HEK293 (cell line): ENCODE measurements around the gene NDUFS2.

ENCODE experiments used
- BCL6B ChIP-seq: fragments of 450-650 bp; formaldehyde crosslinking; IDR thresholded peaks from 2 replicates; pipeline ENCODE4 v1.5.1; 2017; ENCODE audit warnings: missing biosample characterization, missing genetic modification characterization
- EGR2 ChIP-seq: fragments of 450-650 bp; formaldehyde crosslinking; IDR thresholded peaks from 2 replicates; pipeline ENCODE4 v1.5.1; 2016; ENCODE audit warnings: low read depth, missing biosample characterization, missing genetic modification characterization
- FEZF1 ChIP-seq: fragments of 450-650 bp; formaldehyde crosslinking; IDR thresholded peaks from 2 replicates; pipeline ENCODE4 v1.5.1; 2016; ENCODE audit warnings: missing biosample characterization, missing genetic modification characterization
- HIC1 ChIP-seq: fragments of 450-650 bp; formaldehyde crosslinking; IDR thresholded peaks from 2 replicates; pipeline ENCODE4 v1.5.1; 2016; ENCODE audit warnings: missing biosample characterization, missing genetic modification characterization
- IKZF3 ChIP-seq: fragments of 450-650 bp; IDR thresholded peaks from 2 replicates; pipeline ENCODE4 v1.5.0; 2018; ENCODE audit warnings: missing biosample characterization, mild to moderate bottlenecking, missing genetic modification characterization, moderate library complexity
- SALL2 ChIP-seq: fragments of 450-650 bp; formaldehyde crosslinking; IDR thresholded peaks from 2 replicates; pipeline ENCODE4 v1.5.0; 2017; ENCODE audit warnings: missing biosample characterization, mild to moderate bottlenecking, missing genetic modification characterization, borderline replicate concordance
- SCRT1 ChIP-seq: fragments of 450-650 bp; formaldehyde crosslinking; IDR thresholded peaks from 2 replicates; pipeline ENCODE4 v1.5.1; 2016; ENCODE audit warnings: missing biosample characterization, missing genetic modification characterization, borderline replicate concordance
- SCRT2 ChIP-seq: fragments of 450-650 bp; formaldehyde crosslinking; IDR thresholded peaks from 2 replicates; pipeline ENCODE4 v1.5.1; 2016; ENCODE audit warnings: missing biosample characterization, missing genetic modification characterization
- ZBTB20 ChIP-seq: fragments of 450-650 bp; formaldehyde crosslinking; IDR thresholded peaks from 2 replicates; pipeline ENCODE4 v1.5.1; 2016; ENCODE audit warnings: missing biosample characterization, missing genetic modification characterization
- ZBTB7A ChIP-seq: fragments of 450-650 bp; formaldehyde crosslinking; IDR thresholded peaks from 2 replicates; pipeline ENCODE4 v1.5.1; 2016; ENCODE audit warnings: low read depth, missing biosample characterization, missing genetic modification characterization
- ZFP3 ChIP-seq: fragments of 450-650 bp; formaldehyde crosslinking; IDR thresholded peaks from 2 replicates; pipeline ENCODE4 v1.5.1; 2016; ENCODE audit warnings: low read depth, missing biosample characterization, missing genetic modification characterization
- ZNF155 ChIP-seq: fragments of 450-650 bp; formaldehyde crosslinking; IDR thresholded peaks from 2 replicates; pipeline ENCODE4 v1.5.1; 2016; ENCODE audit warnings: missing biosample characterization, missing genetic modification characterization
- ZNF214 ChIP-seq: fragments of 450-650 bp; formaldehyde crosslinking; IDR thresholded peaks from 2 replicates; pipeline ENCODE4 v1.5.1; 2017; ENCODE audit warnings: missing biosample characterization, mild to moderate bottlenecking, missing genetic modification characterization, borderline replicate concordance
- ZNF24 ChIP-seq: fragments of 450-650 bp; formaldehyde crosslinking; IDR thresholded peaks from 2 replicates; pipeline ENCODE4 v1.5.1; 2016; ENCODE audit warnings: missing biosample characterization, missing genetic modification characterization
- ZNF292 ChIP-seq: fragments of 450-650 bp; formaldehyde crosslinking; IDR thresholded peaks from 2 replicates; pipeline ENCODE4 v1.5.1; 2016; ENCODE audit warnings: low read depth, missing biosample characterization, missing genetic modification characterization, borderline replicate concordance
- ZNF350 ChIP-seq: fragments of 450-650 bp; formaldehyde crosslinking; IDR thresholded peaks from 2 replicates; pipeline ENCODE4 v1.5.0; 2017; ENCODE audit warnings: missing biosample characterization, mild to moderate bottlenecking, missing genetic modification characterization
- ZNF362 ChIP-seq: fragments of 450-650 bp; formaldehyde crosslinking; IDR thresholded peaks from 2 replicates; pipeline ENCODE4 v1.5.1; 2016; ENCODE audit warnings: missing biosample characterization, missing genetic modification characterization
- ZNF394 ChIP-seq: fragments of 450-650 bp; formaldehyde crosslinking; IDR thresholded peaks from 2 replicates; pipeline ENCODE4 v1.5.1; 2016; ENCODE audit warnings: missing biosample characterization, missing genetic modification characterization, mild to moderate bottlenecking, moderate library complexity, borderline replicate concordance
- ZNF426 ChIP-seq: fragments of 450-650 bp; formaldehyde crosslinking; IDR thresholded peaks from 2 replicates; pipeline ENCODE4 v1.5.1; 2017; ENCODE audit warnings: missing biosample characterization, missing genetic modification characterization, mild to moderate bottlenecking, inconsistent platforms, moderate library complexity
- ZNF48 ChIP-seq: fragments of 450-650 bp; formaldehyde crosslinking; IDR thresholded peaks from 2 replicates; pipeline ENCODE4 v1.5.1; 2016; ENCODE audit warnings: missing biosample characterization, missing genetic modification characterization
- ZNF544 ChIP-seq: fragments of 450-650 bp; formaldehyde crosslinking; IDR thresholded peaks from 2 replicates; pipeline ENCODE4 v1.5.0; 2017; ENCODE audit warnings: missing biosample characterization, missing genetic modification characterization
- ZNF548 ChIP-seq: fragments of 450-650 bp; formaldehyde crosslinking; IDR thresholded peaks from 2 replicates; pipeline ENCODE4 v1.5.1; 2016; ENCODE audit warnings: missing biosample characterization, missing genetic modification characterization
- ZNF555 ChIP-seq: fragments of 450-650 bp; formaldehyde crosslinking; conservative IDR thresholded peaks from 2 replicates; pipeline ENCODE4 v1.5.1; 2017; ENCODE audit warnings: missing biosample characterization, mild to moderate bottlenecking, missing genetic modification characterization, inconsistent platforms
- TF ChIP-seq, protein P1 (sequence below): fragments of 450-650 bp; formaldehyde crosslinking; IDR thresholded peaks from 2 replicates; pipeline ENCODE4 v1.5.1; 2016; ENCODE audit warnings: missing biosample characterization, missing genetic modification characterization
- TF ChIP-seq, protein P2 (sequence below): fragments of 450-650 bp; formaldehyde crosslinking; IDR thresholded peaks from 2 replicates; pipeline ENCODE4 v1.5.1; 2016; ENCODE audit warnings: missing biosample characterization, missing genetic modification characterization, borderline replicate concordance
- TF ChIP-seq, protein P3 (sequence below): fragments of 450-650 bp; formaldehyde crosslinking; IDR thresholded peaks from 2 replicates; pipeline ENCODE4 v1.5.1; 2017; ENCODE audit warnings: missing biosample characterization, missing genetic modification characterization

The NDUFS2 gene

DNA sequence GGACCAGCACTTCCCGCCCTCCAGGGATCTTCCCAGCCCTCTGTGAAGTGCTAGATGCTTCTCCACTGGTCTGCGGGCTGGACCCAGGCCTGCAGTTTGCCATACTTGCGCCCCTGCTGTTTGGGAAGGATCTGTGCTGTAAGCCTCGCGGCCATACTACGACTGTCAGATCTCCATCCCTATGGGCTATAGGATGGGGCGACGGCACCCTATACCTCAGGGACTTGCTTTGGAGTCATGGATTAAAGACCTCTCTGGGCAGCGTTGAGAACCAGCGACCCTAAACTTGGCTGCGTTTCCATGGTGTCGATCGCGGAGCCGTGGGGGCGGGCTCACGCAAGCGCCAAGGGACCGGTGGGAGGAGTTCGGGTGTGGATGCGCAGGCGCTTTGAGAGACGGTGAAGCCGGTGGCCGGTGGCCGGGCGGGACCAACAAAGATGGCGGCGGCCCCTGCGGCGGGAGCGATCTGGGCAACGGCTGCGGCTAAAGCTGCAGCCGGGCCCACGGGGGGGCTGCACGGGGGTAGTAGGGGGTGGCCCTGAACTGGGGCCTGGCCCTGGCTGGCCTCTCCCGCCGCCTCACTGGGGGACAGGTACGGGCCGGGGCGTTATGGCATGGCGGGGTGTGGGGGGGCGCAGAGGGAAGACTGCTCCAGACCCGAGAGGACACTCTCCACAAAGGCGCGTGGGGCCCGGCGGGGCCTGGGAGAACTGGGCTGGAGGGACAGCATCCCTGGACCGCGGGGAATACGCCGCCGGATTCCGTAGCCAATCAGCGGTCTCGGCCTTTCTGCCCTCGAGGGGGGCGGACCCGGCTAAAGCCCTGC, 42.9 kb upstream of the NDUFS2 start, which contains the start of gene USP21 (continued):
- TF ChIP-seq BCL6B (tag by site-specific recombination) = no peak
- no peak for TF ChIP-seq ZNF544 (tag by site-specific recombination)
- no peak for TF ChIP-seq SCRT1 (tag by site-specific recombination)
- TF ChIP-seq, protein P1, sequence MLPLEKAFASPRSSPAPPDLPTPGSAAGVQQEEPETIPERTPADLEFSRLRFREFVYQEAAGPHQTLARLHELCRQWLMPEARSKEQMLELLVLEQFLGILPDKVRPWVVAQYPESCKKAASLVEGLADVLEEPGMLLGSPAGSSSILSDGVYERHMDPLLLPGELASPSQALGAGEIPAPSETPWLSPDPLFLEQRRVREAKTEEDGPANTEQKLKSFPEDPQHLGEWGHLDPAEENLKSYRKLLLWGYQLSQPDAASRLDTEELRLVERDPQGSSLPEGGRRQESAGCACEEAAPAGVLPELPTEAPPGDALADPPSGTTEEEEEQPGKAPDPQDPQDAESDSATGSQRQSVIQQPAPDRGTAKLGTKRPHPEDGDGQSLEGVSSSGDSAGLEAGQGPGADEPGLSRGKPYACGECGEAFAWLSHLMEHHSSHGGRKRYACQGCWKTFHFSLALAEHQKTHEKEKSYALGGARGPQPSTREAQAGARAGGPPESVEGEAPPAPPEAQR (tag by site-specific recombination) = 0 out of 2 replicates have a peak, but pooled peaks have one; percentile 12
- no peak; the same call in 1 of the 2 replicates for TF ChIP-seq ZNF24
- TF ChIP-seq ZBTB7A (tag by site-specific recombination) = no peak
- no peak for TF ChIP-seq ZNF214 (tag by site-specific recombination)
- no peak for TF ChIP-seq ZNF362
- no peak for TF ChIP-seq ZNF48 (tag by site-specific recombination)
- TF ChIP-seq ZBTB20 = peak; percentile 29; the same call in 1 of the 2 replicates
- no peak for TF ChIP-seq SCRT2 (tag by site-specific recombination)
- TF ChIP-seq FEZF1 = no peak
- TF ChIP-seq ZNF548 = no peak
- TF ChIP-seq HIC1 (tag by site-specific recombination) = no peak
- no peak for TF ChIP-seq SALL2 (tag by site-specific recombination)
- TF ChIP-seq, protein P2, sequence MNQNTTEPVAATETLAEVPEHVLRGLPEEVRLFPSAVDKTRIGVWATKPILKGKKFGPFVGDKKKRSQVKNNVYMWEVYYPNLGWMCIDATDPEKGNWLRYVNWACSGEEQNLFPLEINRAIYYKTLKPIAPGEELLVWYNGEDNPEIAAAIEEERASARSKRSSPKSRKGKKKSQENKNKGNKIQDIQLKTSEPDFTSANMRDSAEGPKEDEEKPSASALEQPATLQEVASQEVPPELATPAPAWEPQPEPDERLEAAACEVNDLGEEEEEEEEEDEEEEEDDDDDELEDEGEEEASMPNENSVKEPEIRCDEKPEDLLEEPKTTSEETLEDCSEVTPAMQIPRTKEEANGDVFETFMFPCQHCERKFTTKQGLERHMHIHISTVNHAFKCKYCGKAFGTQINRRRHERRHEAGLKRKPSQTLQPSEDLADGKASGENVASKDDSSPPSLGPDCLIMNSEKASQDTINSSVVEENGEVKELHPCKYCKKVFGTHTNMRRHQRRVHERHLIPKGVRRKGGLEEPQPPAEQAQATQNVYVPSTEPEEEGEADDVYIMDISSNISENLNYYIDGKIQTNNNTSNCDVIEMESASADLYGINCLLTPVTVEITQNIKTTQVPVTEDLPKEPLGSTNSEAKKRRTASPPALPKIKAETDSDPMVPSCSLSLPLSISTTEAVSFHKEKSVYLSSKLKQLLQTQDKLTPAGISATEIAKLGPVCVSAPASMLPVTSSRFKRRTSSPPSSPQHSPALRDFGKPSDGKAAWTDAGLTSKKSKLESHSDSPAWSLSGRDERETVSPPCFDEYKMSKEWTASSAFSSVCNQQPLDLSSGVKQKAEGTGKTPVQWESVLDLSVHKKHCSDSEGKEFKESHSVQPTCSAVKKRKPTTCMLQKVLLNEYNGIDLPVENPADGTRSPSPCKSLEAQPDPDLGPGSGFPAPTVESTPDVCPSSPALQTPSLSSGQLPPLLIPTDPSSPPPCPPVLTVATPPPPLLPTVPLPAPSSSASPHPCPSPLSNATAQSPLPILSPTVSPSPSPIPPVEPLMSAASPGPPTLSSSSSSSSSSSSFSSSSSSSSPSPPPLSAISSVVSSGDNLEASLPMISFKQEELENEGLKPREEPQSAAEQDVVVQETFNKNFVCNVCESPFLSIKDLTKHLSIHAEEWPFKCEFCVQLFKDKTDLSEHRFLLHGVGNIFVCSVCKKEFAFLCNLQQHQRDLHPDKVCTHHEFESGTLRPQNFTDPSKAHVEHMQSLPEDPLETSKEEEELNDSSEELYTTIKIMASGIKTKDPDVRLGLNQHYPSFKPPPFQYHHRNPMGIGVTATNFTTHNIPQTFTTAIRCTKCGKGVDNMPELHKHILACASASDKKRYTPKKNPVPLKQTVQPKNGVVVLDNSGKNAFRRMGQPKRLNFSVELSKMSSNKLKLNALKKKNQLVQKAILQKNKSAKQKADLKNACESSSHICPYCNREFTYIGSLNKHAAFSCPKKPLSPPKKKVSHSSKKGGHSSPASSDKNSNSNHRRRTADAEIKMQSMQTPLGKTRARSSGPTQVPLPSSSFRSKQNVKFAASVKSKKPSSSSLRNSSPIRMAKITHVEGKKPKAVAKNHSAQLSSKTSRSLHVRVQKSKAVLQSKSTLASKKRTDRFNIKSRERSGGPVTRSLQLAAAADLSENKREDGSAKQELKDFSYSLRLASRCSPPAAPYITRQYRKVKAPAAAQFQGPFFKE = no peak
- no peak for TF ChIP-seq EGR2 (tag by site-specific recombination)
- TF ChIP-seq, protein P3, sequence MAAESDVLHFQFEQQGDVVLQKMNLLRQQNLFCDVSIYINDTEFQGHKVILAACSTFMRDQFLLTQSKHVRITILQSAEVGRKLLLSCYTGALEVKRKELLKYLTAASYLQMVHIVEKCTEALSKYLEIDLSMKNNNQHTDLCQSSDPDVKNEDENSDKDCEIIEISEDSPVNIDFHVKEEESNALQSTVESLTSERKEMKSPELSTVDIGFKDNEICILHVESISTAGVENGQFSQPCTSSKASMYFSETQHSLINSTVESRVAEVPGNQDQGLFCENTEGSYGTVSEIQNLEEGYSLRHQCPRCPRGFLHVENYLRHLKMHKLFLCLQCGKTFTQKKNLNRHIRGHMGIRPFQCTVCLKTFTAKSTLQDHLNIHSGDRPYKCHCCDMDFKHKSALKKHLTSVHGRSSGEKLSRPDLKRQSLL (tag by site-specific recombination) = no peak
- peak; percentile 37; the same call in 1 of the 2 replicates for TF ChIP-seq ZNF394 (tag by site-specific recombination)
- TF ChIP-seq ZNF426 (tag by site-specific recombination) = no peak
- TF ChIP-seq ZNF292 (tag by site-specific recombination) = no peak
- TF ChIP-seq ZNF155 (tag by site-specific recombination) = no peak
- no peak for TF ChIP-seq ZNF350 (tag by site-specific recombination)
- no peak for TF ChIP-seq ZNF555
- TF ChIP-seq ZFP3 (tag by site-specific recombination) = no peak
- no peak for TF ChIP-seq IKZF3
